ENCODE data around the gene TTC28.

GRCh38 chr22:28002181-28002700, 677.4 kb downstream of the TTC28 start:
- TF ChIP-seq CTCF (IDR thresholded peaks at IDR 0.05) (no peak), POLR2A (IDR thresholded peaks at IDR 0.05) (no peak)

Data from heart left ventricle (tissue), 13 donors.